Measurements from ENCODE around the gene SPATA12. TPM values are rescaled to one million over a fixed set of nuclear protein-coding genes. Genes with fewer than 3 reads are reported as not detected.

SPATA12 gene
- total RNA-seq, 1 donor from 2014 or later = not detected

- intact Hi-C loops (cut with DNase I) = no loop called here
- Histone ChIP-seq H3K4me1 (no peaks in the 10 kb centered on the region), H3K27ac (no peak overlapping the region), H3K4me3 (no peak overlapping the region), H3K9me3 (no peaks in the 10 kb centered on the region), H3K36me3 (peaks cover 0 to 19% of the 10 kb centered on the region in 2 donors), H3K27me3 (no peaks in the 10 kb centered on the region)
- TF ChIP-seq CTCF (IDR thresholded peaks at IDR 0.05) = no peak
- no peak for DNase-seq (ENCODE audit: low spot score in 2 of 2)
Measured at GRCh38 chr3:57105585-57105984, 45.1 kb downstream of the SPATA12 start.

GRCh38 chr3:57108684-57109083 lies 48.2 kb downstream of the SPATA12 start:
- Histone ChIP-seq H3K27ac (no peak overlapping the region), H3K36me3 (peaks cover 0 to 15% of the 10 kb centered on the region in 2 donors), H3K4me3 (no peak overlapping the region), H3K9me3 (no peaks in the 10 kb centered on the region), H3K27me3 (no peaks in the 10 kb centered on the region), H3K4me1 (no peaks in the 10 kb centered on the region)
- intact Hi-C loops (cut with DNase I) = no loop called here
- no peak for DNase-seq (ENCODE audit: low spot score in 2 of 2)
- no peak for TF ChIP-seq CTCF (IDR thresholded peaks at IDR 0.05)

GRCh38 chr3:57109437-57110199 lies 49.2 kb downstream of the SPATA12 start:
- Histone ChIP-seq H3K27ac (no peak overlapping the region), H3K36me3 (peaks cover 0 to 15% of the 10 kb centered on the region in 2 donors), H3K9me3 (no peaks in the 10 kb centered on the region), H3K27me3 (no peaks in the 10 kb centered on the region), H3K4me3 (no peak overlapping the region), H3K4me1 (no peaks in the 10 kb centered on the region)
- no peak for DNase-seq (ENCODE audit: low spot score in 2 of 2)
- no peak for TF ChIP-seq CTCF (IDR thresholded peaks at IDR 0.05)
- intact Hi-C loops (cut with DNase I) = no loop called here

- DNase-seq (ENCODE audit: low spot score in 2 of 2) = no peak
- Histone ChIP-seq H3K4me1 (no peaks in the 10 kb centered on the region), H3K4me3 (no peak overlapping the region), H3K27me3 (no peaks in the 10 kb centered on the region), H3K27ac (no peak overlapping the region), H3K36me3 (peaks cover 0 to 15% of the 10 kb centered on the region in 2 donors), H3K9me3 (no peaks in the 10 kb centered on the region)
- no peak for TF ChIP-seq CTCF (IDR thresholded peaks at IDR 0.05)
- intact Hi-C loops (cut with DNase I) = no loop called here
Measured at GRCh38 chr3:57110214-57110613, 49.8 kb downstream of the SPATA12 start.

GRCh38 chr3:57110798-57111197 lies 50.3 kb downstream of the SPATA12 start:
- no peak overlapping the region for H3K4me3 ChIP-seq
- TF ChIP-seq CTCF (IDR thresholded peaks at IDR 0.05) = no peak
- no peaks in the 10 kb centered on the region for H3K9me3 ChIP-seq
- no peaks in the 10 kb centered on the region for H3K4me1 ChIP-seq
- no peak overlapping the region for H3K27ac ChIP-seq
- peaks cover 0 to 12% of the 10 kb centered on the region in 2 donors for H3K36me3 ChIP-seq
- no peaks in the 10 kb centered on the region for H3K27me3 ChIP-seq
- no peak for DNase-seq (ENCODE audit: low spot score in 2 of 2)
- intact Hi-C loops (cut with DNase I) = no loop called here

All from ascending aorta (tissue), 2 donors.